ENCODE measurements around the gene DNAH11.

DNA sequence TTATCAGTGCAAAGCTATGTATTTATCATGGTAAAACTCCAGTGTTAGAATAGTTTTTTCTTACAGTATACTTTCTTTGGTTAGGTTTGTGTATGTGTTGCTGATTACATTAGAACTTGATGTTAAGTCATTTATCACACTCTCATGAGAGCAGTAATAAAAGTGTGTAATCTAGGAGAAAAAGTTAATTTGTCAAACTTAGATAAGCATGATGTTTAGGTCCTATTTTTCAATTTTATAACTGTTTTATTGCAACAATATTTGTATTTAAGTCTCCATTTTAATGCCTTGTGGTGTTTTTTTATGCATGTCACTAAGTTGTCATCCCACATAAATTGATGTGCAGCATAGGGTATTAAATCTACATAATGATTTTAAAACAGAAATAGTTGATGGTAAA is 28.8 kb upstream of the DNAH11 start:
- no peak for TF ChIP-seq CTCF (conservative IDR thresholded peaks at IDR 0.05; ENCODE audit: low read depth, low read length)
- TF ChIP-seq EZH2 (IDR thresholded peaks at IDR 0.05; ENCODE audit: borderline replicate concordance, low read depth, low read length, poor library complexity, severe bottlenecking) = no peak
